Smooth muscle cell (in vitro differentiated cells): Measurements from ENCODE around the gene SYNE2. TPM values are rescaled to one million over a fixed set of nuclear protein-coding genes. Genes with fewer than 3 reads are reported as not detected.

Experiments used
- DNase-seq: peaks from one replicate; lab custom pipeline; 2025; ENCODE audit not compliant: unreplicated experiment; lab: John Stamatoyannopoulos, UW
- H2AFZ ChIP-seq: fragments of 200-600 bp; sonication (generic); 2 replicates; pipeline ENCODE4 v1.6.0; 2016; ENCODE audit warnings: antibody characterized with exemption, low read depth, mild to moderate bottlenecking
- H3F3A ChIP-seq: fragments of 200-600 bp; sonication (generic); 2 replicates; pipeline ENCODE4 v1.6.0; 2017; ENCODE audit warnings: antibody characterized with exemption, low read depth
- H3K27ac ChIP-seq: fragments of 200-600 bp; sonication (generic); 2 replicates; pipeline ENCODE4 v1.5.1; 2016; ENCODE audit warnings: low read depth, mild to moderate bottlenecking
- H3K27me3 ChIP-seq: fragments of 200-600 bp; sonication (generic); 2 replicates; pipeline ENCODE4 v1.6.1; 2016; ENCODE audit warnings: low read depth, mild to moderate bottlenecking
- H3K36me3 ChIP-seq: fragments of 200-600 bp; sonication (generic); 2 replicates; pipeline ENCODE4 v1.5.1; 2016; ENCODE audit warnings: low read depth
- H3K4me1 ChIP-seq: fragments of 200-600 bp; sonication (generic); 2 replicates; pipeline ENCODE4 v1.5.1; 2016; ENCODE audit warnings: low read depth
- H3K4me2 ChIP-seq: fragments of 200-600 bp; sonication (generic); 2 replicates; pipeline ENCODE4 v1.6.0; 2016; ENCODE audit warnings: mild to moderate bottlenecking
- H3K4me3 ChIP-seq: fragments of 200-600 bp; sonication (generic); 2 replicates; pipeline ENCODE4 v1.5.1; 2016; ENCODE audit warnings: mild to moderate bottlenecking
- H3K79me2 ChIP-seq: fragments of 200-600 bp; sonication (generic); 2 replicates; pipeline ENCODE4 v1.6.0; 2016; ENCODE audit warnings: low read depth, mild to moderate bottlenecking
- H3K9ac ChIP-seq: fragments of 200-600 bp; sonication (generic); 2 replicates; pipeline ENCODE4 v1.6.0; 2016; ENCODE audit warnings: low read depth
- H3K9me3 ChIP-seq: fragments of 200-600 bp; sonication (generic); replicated peaks from 2 replicates; pipeline ENCODE4 v1.5.1; 2016; ENCODE audit warnings: low read depth
- H4K20me1 ChIP-seq: fragments of 200-600 bp; sonication (generic); 2 replicates; pipeline ENCODE4 v1.6.0; 2016; ENCODE audit warnings: low read depth
- WGBS: methylation state at CpG from one replicate; pipeline ENCODE4 v1.1.7; 2016; ENCODE audit warnings: low lambda C conversion rate; 5-methylcytosine and 5-hydroxymethylcytosine counted together
- polyA plus RNA-seq: library from polyadenylated mRNA; unstranded; fragments of >200 nt; fragmentation: Nextera tagmentation; extraction: Ambion mirVana; gene quantifications from 2 replicates; pipeline ENCODE4 v1.2.1, GENCODE V29; 2016
- total RNA-seq: library from RNA; depleted of rRNA; stranded (reverse); fragments of >200 nt; gene quantifications from 2 replicates; pipeline ENCODE4 v1.2.3, GENCODE V29; 2014
- TF ChIP-seq, protein P1 (sequence below): fragments of 200-600 bp; sonication (generic); IDR thresholded peaks from 2 replicates; pipeline ENCODE4 v1.5.1; 2017; ENCODE audit warnings: borderline replicate concordance, mild to moderate bottlenecking, antibody characterized with exemption; ENCODE audit not compliant: insufficient read depth, poor library complexity, severe bottlenecking

The SYNE2 gene
- total and polyA plus RNA-seq, 2 experiments from 2014 or later = 4.8 to 20.9 TPM

- no peak overlapping the region for H3K27ac ChIP-seq
- H3K4me2 ChIP-seq = no peak overlapping the region
- no peak overlapping the region for H3K4me3 ChIP-seq
- H3K27me3 ChIP-seq = no peaks in the 10 kb centered on the region
- H3K79me2 ChIP-seq = no peaks in the 10 kb centered on the region
- TF ChIP-seq, protein P1, sequence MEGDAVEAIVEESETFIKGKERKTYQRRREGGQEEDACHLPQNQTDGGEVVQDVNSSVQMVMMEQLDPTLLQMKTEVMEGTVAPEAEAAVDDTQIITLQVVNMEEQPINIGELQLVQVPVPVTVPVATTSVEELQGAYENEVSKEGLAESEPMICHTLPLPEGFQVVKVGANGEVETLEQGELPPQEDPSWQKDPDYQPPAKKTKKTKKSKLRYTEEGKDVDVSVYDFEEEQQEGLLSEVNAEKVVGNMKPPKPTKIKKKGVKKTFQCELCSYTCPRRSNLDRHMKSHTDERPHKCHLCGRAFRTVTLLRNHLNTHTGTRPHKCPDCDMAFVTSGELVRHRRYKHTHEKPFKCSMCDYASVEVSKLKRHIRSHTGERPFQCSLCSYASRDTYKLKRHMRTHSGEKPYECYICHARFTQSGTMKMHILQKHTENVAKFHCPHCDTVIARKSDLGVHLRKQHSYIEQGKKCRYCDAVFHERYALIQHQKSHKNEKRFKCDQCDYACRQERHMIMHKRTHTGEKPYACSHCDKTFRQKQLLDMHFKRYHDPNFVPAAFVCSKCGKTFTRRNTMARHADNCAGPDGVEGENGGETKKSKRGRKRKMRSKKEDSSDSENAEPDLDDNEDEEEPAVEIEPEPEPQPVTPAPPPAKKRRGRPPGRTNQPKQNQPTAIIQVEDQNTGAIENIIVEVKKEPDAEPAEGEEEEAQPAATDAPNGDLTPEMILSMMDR = no peak
- 41% methylated on average over 1 of the region's 1 CpG for WGBS
- no peak overlapping the region for H3K9ac ChIP-seq
- no peaks in the 10 kb centered on the region for H3K36me3 ChIP-seq
- no peaks in the 10 kb centered on the region for H4K20me1 ChIP-seq
- no peak overlapping the region for H2AFZ ChIP-seq
- no peaks in the 10 kb centered on the region for H3F3A ChIP-seq
- DNase-seq = no peak
- no peaks in the 10 kb centered on the region for H3K4me1 ChIP-seq
- H3K9me3 ChIP-seq = no peaks in the 10 kb centered on the region
These were observed 11.8 kb upstream of the SYNE2 start for GRCh38 chr14:63840981-63841380.

DNA sequence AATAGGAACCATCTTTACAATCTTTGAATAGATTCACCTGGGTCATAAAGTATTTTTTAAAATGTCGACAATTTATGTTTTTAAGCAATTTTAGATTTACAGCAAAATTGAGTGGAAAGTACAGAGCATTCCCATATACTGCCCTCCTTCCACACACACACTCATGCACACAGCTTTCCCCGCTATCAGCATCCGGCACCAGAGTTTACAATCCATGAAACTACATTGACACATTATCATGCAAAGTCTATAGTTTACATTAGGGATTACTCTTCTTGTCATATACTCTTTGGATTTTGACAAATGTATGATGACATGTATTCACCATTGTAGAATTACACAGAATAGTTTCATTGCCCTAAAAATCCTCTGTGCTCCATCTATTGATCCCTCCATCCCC is 9.0 kb upstream of the SYNE2 start:
- H4K20me1 ChIP-seq = no peaks in the 10 kb centered on the region
- no peaks in the 10 kb centered on the region for H3K27me3 ChIP-seq
- H3K36me3 ChIP-seq = no peaks in the 10 kb centered on the region
- no peaks in the 10 kb centered on the region for H3K9me3 ChIP-seq
- no peak overlapping the region for H2AFZ ChIP-seq
- H3K9ac ChIP-seq = no peak overlapping the region
- H3K4me3 ChIP-seq = no peak overlapping the region
- H3K4me2 ChIP-seq = no peak overlapping the region
- TF ChIP-seq, protein P1 = no peak
- no peaks in the 10 kb centered on the region for H3F3A ChIP-seq
- DNase-seq = no peak
- no peaks in the 10 kb centered on the region for H3K79me2 ChIP-seq
- H3K27ac ChIP-seq = no peak overlapping the region
- H3K4me1 ChIP-seq = no peaks in the 10 kb centered on the region
- 83% methylated on average over 3 of the region's 3 CpGs for WGBS

DNA sequence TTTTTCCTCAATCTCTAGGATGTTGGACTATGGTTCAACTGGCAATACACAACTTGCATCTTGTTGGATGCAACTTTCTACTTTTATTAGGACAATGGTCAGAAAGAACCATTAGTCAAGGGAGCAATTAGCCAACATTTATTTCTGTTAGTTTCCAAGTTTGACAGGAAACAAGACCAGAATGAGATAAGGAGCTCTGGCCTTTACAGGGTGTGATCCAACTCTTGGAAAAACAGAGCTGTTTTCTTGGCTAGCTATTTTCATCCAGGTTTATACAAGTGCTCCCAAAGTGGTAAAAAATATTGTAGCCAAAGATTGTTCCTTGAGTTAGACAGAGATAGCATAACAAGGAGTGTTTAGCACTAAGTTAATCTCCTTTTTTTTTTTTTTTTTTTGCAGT is 3.9 kb upstream of the SYNE2 start:
- Histone ChIP-seq H4K20me1 (no peaks in the 10 kb centered on the region), H3F3A (no peaks in the 10 kb centered on the region), H3K9ac (no peak overlapping the region), H3K36me3 (no peaks in the 10 kb centered on the region), H3K4me1 (no peaks in the 10 kb centered on the region), H2AFZ (no peak overlapping the region), H3K4me3 (no peak overlapping the region), H3K27me3 (no peaks in the 10 kb centered on the region), H3K4me2 (no peak overlapping the region), H3K9me3 (no peaks in the 10 kb centered on the region), H3K27ac (no peak overlapping the region), H3K79me2 (no peaks in the 10 kb centered on the region)
- no peak for DNase-seq
- TF ChIP-seq, protein P1 = no peak

DNA sequence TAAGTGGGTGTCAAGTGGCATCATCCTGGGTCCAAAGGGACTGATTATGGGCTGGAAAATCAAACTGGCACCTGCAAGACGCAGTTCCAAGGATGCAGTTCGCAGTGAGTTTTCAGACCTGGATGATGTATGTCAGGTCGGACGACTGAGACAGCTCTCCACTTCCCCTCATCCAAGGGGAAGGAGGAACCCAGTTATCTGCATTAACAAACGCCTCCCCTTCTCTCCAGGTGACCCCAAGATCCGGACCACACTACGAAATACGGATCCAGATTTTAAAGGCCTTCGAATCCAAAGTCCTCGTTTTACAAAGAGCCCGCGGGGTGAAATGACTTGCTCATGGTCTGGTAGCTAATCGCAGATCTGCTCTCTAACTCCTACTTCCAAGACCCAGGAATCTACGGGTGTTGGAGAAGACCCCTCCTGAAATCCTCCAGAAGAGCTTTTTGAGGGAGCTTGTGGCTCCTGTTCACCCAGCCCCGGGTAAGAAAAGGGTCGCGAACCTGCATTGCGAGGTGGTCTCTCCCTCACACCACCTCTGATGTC is 460 bp upstream of the SYNE2 start:
- no peak overlapping the region for H3K9ac ChIP-seq
- H3K4me1 ChIP-seq = peaks cover 11% of the 10 kb centered on the region
- H3K36me3 ChIP-seq = no peaks in the 10 kb centered on the region
- H3K79me2 ChIP-seq = peaks cover 4% of the 10 kb centered on the region
- peaks cover 6% of the 10 kb centered on the region for H3K27me3 ChIP-seq
- no peaks in the 10 kb centered on the region for H3K9me3 ChIP-seq
- peak overlapping the region; percentile 85 for H2AFZ ChIP-seq
- DNase-seq = no peak
- H3F3A ChIP-seq = no peaks in the 10 kb centered on the region
- H4K20me1 ChIP-seq = peaks cover 2% of the 10 kb centered on the region
- H3K4me2 ChIP-seq = peak overlapping the region; percentile 92
- WGBS = 12% methylated on average over 18 of the region's 18 CpGs
- TF ChIP-seq, protein P1 = no peak
- H3K4me3 ChIP-seq = peak overlapping the region; percentile 90
- H3K27ac ChIP-seq = no peak overlapping the region
